Epithelial cell of prostate (primary cell): Measurements from ENCODE around the gene CAPN7.

Experiments
- DNase-seq: peaks from one replicate; pipeline ENCODE4 v3.0.0-alpha.2; 2011; ENCODE audit warnings: low read depth, low spot score
- H3K27ac ChIP-seq: fragments of 450-650 bp; 2 replicates; pipeline ENCODE4 v1.5.1; 2017; ENCODE audit warnings: mild to moderate bottlenecking

CAPN7 gene

GRCh38 chr3:15290736-15291135, 84.7 kb downstream of the CAPN7 start:
- no peak overlapping the region for H3K27ac ChIP-seq
- DNase-seq, result no peak

- no peak overlapping the region for H3K27ac ChIP-seq
- no peak for DNase-seq
Observed at GRCh38 chr3:15291589-15292541, 85.8 kb downstream of the CAPN7 start.

- no peak for DNase-seq
- no peak overlapping the region for H3K27ac ChIP-seq
Observed at GRCh38 chr3:15292765-15293522, 86.9 kb downstream of the CAPN7 start.

- no peak for DNase-seq
- no peak overlapping the region for H3K27ac ChIP-seq
Observed at GRCh38 chr3:15294929-15295328, 88.9 kb downstream of the CAPN7 start.

GRCh38 chr3:15295506-15295905, 89.5 kb downstream of the CAPN7 start:
- DNase-seq, result no peak
- H3K27ac ChIP-seq, result no peak overlapping the region

- no peak for DNase-seq
- no peak overlapping the region for H3K27ac ChIP-seq
Observed at GRCh38 chr3:15297608-15298350, 91.7 kb downstream of the CAPN7 start.

GRCh38 chr3:15298504-15298903, 92.5 kb downstream of the CAPN7 start:
- no peak overlapping the region for H3K27ac ChIP-seq
- DNase-seq, result no peak

- no peak for DNase-seq
- no peak overlapping the region for H3K27ac ChIP-seq
Observed at GRCh38 chr3:15299036-15299435, 93.0 kb downstream of the CAPN7 start.

GRCh38 chr3:15300323-15301078, 94.5 kb downstream of the CAPN7 start:
- peak; percentile 71 for DNase-seq
- no peak overlapping the region for H3K27ac ChIP-seq

- H3K27ac ChIP-seq, result no peak overlapping the region
- no peak for DNase-seq
Observed at GRCh38 chr3:15301761-15302160, 95.7 kb downstream of the CAPN7 start.
